ENCODE results near the gene PARVA. TPM values are rescaled to one million over a fixed set of nuclear protein-coding genes. Genes with fewer than 3 reads are reported as not detected.

PARVA gene
- total RNA-seq, 1 donor from 2014 or later: 15.1 TPM

DNA sequence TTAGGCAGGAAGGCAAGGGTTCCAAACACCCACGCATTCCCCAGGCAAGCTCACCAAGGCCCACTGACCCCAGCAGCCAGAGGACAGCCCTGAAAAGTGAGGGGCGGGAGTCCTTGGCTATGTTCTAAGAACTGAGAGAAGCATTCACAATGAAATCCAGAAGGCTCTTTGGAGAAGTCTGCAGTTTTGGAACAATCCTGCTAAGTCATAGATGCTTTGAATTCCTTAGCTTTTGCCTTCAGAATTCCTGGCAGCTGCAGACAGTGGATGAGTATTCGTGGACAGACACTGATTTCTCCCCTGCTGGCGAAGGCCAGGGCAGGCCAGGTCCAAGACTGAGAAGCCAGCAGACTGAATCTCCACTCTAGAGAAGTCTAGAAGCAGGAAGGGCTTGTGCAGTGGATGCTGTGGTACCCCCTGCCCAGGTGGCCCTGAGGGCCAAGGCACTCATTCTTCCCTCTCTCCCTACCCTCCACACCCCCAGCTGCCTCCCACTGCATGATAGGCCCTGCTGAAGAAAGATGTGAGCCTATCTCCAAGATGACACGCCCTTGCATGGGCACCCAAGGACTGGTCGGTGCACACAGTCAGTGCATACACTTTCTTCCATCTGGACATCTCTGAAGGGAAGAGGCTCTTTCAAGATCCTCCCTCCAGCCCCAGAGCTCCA lies 163.7 kb downstream of the PARVA start:
- H3K9ac ChIP-seq (ENCODE audit: low read depth in 1 of 3, low read length in 3 of 3): no peak overlapping the region
- no peaks in the 10 kb centered on the region for H3K9me3 ChIP-seq (ENCODE audit: control insufficient read depth in 3 of 3, low read length in 3 of 3)
- no peak overlapping the region for H3K4me3 ChIP-seq (ENCODE audit: low read length in 3 of 3)
- no peak overlapping the region for H3K27ac ChIP-seq (ENCODE audit: low read depth, low read length)
- no peaks in the 10 kb centered on the region for H3K36me3 ChIP-seq (ENCODE audit: control insufficient read depth in 3 of 3, insufficient read depth in 3 of 3, low read length in 3 of 3)
- peaks cover 4 to 19% (median 17%) of the 10 kb centered on the region in 3 donors for H3K4me1 ChIP-seq (ENCODE audit: control insufficient read depth in 3 of 3, insufficient read depth in 3 of 3, low read length in 3 of 3)
- no peaks in the 10 kb centered on the region for H3K27me3 ChIP-seq (ENCODE audit: control insufficient read depth in 3 of 3, insufficient read depth in 3 of 3, low read length in 3 of 3)

DNA sequence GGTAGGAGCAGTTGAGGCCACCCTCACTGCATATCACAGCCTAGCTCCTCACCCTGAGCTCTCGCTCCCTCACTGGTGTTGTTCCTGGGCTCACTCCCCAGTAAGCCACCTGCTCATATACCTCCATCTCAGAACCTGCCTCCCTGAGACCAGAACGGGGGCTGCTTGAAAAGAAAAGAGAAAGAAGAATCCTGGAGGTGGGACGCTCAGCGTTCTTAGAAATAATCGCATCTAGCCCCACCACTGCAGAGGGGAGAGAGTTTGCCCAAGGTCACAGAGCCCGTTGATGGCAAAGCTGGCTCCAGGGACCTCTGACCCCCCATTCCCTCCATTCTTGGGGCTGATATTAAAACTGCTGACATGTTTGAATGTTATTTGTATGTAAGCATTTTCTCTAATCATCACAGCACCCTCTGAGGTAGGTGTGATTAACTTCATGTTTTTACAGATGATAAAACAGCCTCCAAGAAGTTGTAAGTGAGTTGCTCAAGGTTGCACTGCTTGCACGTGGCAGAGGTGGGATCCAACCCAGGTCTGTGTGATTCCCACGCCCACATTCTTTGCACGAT lies 164.3 kb downstream of the PARVA start:
- H3K4me1 ChIP-seq (ENCODE audit: control insufficient read depth in 3 of 3, insufficient read depth in 3 of 3, low read length in 3 of 3): peaks cover 4 to 19% (median 17%) of the 10 kb centered on the region in 3 donors
- H3K9me3 ChIP-seq (ENCODE audit: control insufficient read depth in 3 of 3, low read length in 3 of 3): no peaks in the 10 kb centered on the region
- no peak overlapping the region for H3K27ac ChIP-seq (ENCODE audit: low read depth, low read length)
- no peaks in the 10 kb centered on the region for H3K36me3 ChIP-seq (ENCODE audit: control insufficient read depth in 3 of 3, insufficient read depth in 3 of 3, low read length in 3 of 3)
- H3K27me3 ChIP-seq (ENCODE audit: control insufficient read depth in 3 of 3, insufficient read depth in 3 of 3, low read length in 3 of 3): no peaks in the 10 kb centered on the region
- no peak overlapping the region for H3K9ac ChIP-seq (ENCODE audit: low read depth in 1 of 3, low read length in 3 of 3)
- no peak overlapping the region for H3K4me3 ChIP-seq (ENCODE audit: low read length in 3 of 3)

DNA sequence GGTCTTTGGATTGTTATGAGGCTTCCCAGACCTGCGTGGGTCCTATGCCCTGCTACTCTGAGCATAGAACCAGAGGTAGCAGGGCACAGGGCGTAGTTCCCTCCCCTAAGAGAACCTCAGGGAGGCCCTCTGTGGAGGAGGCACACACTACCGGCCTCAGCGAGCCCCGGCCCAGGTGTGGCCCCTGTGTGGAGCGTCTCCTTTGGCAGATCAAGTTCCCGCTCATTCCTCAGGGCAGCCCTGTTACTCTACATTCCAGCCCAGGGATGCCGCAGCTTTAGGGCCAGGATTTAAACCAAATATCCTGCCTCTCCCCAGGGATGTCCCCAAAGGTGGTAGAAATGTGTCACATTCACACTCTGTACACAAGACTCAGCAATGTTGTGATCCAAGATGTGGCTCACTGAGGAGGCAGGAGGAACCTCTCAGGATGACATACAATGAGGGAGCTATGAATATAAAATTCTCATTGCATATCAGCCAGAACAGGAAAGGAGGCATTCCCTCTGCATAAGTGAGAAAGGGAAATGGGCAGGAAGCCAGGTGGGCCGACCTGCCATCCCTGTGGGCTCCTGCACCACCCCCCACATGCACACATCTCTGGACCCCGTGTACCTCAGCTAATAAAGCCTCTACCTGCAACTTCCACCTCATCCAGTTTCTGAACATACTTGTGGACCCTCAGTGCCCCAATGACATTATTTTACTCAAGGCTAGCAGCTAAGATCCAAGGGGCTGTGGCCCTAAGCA lies 165.0 kb downstream of the PARVA start:
- Histone ChIP-seq H3K4me3 (ENCODE audit: low read length in 3 of 3) (no peak overlapping the region), H3K27me3 (ENCODE audit: control insufficient read depth in 3 of 3, insufficient read depth in 3 of 3, low read length in 3 of 3) (no peaks in the 10 kb centered on the region), H3K9ac (ENCODE audit: low read depth in 1 of 3, low read length in 3 of 3) (no peak overlapping the region), H3K27ac (ENCODE audit: low read depth, low read length) (no peak overlapping the region), H3K36me3 (ENCODE audit: control insufficient read depth in 3 of 3, insufficient read depth in 3 of 3, low read length in 3 of 3) (no peaks in the 10 kb centered on the region), H3K9me3 (ENCODE audit: control insufficient read depth in 3 of 3, low read length in 3 of 3) (no peaks in the 10 kb centered on the region), H3K4me1 (ENCODE audit: control insufficient read depth in 3 of 3, insufficient read depth in 3 of 3, low read length in 3 of 3) (peaks cover 4 to 21% (median 16%) of the 10 kb centered on the region in 3 donors)

DNA sequence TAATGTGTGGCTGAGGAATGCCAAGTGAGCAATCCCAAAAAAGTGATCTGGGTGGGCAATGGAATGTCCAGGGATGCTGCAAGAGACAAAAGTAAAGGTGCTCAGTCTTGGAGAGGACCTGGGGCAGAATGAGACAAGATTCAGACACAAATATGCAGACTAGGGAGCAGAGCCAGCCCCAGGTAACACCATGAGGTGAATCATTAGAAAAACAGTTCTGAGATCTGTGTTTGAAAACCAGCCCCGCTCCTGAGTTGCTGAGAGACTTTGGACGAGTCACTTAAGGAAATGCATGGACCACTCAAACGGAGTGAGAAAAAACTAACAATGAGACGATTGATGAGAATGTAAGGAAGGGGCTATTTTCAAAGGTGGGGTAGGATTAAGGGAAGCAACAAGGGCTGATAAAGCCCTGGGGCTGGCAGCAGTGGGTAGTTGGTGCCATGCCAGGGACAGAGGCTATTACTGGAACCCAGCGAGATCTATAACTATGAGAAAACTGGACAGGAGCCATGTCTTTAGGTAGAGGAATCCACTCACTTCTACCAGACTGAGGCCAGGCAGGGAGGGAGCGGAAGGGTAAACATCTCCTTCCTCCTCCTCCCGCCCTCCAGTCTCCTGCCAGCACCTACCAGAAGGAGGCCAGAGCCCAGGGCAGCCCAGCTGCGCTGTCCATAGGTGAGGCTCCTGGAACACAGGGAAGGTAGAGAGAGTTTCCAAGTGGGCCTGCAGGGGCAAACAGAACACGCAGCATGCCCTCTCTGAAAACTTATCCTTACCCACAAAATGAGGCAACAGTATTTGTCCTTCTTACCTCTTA lies 166.4 kb downstream of the PARVA start:
- Histone ChIP-seq H3K4me1 (ENCODE audit: control insufficient read depth in 3 of 3, insufficient read depth in 3 of 3, low read length in 3 of 3) (peaks cover 8 to 16% (median 13%) of the 10 kb centered on the region in 3 donors), H3K27ac (ENCODE audit: low read depth, low read length) (no peak overlapping the region), H3K36me3 (ENCODE audit: control insufficient read depth in 3 of 3, insufficient read depth in 3 of 3, low read length in 3 of 3) (no peaks in the 10 kb centered on the region), H3K9me3 (ENCODE audit: control insufficient read depth in 3 of 3, low read length in 3 of 3) (no peaks in the 10 kb centered on the region), H3K27me3 (ENCODE audit: control insufficient read depth in 3 of 3, insufficient read depth in 3 of 3, low read length in 3 of 3) (no peaks in the 10 kb centered on the region), H3K9ac (ENCODE audit: low read depth in 1 of 3, low read length in 3 of 3) (no peak overlapping the region), H3K4me3 (ENCODE audit: low read length in 3 of 3) (no peak overlapping the region)

DNA sequence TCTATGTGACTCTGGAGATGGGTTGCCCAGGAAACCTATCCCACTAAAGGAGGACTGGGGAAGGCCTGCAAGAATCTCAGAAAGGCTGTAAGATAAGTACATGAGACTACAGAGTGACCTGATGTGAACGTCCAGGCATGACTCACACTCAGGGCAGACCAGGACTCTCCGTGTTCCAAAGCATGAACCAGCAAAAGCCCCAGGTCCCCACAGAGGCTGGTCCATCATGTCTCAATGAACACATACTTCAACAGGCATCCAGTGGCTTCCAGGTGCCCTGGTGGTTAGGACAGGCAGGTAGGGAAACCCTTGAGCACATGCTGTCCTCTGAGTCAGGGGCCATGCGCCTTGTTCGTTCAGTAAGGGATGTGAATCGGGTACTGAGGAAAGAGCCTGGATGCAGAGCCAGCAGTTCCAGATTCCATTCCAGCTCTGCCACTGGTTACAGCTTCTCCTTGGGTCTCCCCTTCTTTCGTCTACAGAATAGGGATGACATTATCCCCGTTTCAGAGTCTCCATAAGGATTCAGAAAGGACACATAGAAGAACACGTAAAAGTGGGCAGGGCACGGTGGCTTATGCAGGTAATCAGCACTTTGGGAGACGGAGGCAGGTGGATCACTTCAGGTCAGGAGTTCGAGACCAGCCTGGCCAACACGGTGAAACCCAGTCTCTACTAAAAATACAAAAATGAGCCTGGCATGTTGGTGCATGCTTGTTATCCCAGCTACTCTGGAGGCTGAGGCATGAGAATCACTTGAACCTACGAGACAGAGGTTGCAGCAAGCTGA lies 167.8 kb downstream of the PARVA start:
- Histone ChIP-seq H3K4me3 (ENCODE audit: low read length in 3 of 3) (no peak overlapping the region), H3K9ac (ENCODE audit: low read depth in 1 of 3, low read length in 3 of 3) (no peak overlapping the region), H3K9me3 (ENCODE audit: control insufficient read depth in 3 of 3, low read length in 3 of 3) (no peaks in the 10 kb centered on the region)

DNA sequence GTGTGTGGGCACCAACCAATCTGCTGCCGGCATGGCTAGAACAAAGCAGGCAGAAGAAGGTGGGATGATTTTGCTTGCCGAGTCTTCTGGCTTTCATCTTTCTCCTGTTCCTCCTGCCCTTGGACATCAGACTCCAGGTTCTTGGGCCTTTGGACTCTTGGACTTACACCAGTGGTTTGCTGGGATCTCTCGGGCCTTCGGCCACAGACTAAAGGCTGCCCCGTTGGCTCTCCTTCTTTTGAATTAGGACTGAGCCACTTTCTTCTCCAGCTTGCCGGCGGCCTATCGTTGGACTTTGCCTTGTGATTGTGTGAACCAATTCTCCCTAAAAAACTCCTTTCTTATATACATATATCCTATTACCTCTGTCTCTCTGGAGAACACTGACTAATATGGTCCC lies 168.8 kb downstream of the PARVA start:
- H3K4me3 ChIP-seq (ENCODE audit: low read length in 3 of 3): no peak overlapping the region
- H3K27me3 ChIP-seq (ENCODE audit: control insufficient read depth in 3 of 3, insufficient read depth in 3 of 3, low read length in 3 of 3): no peaks in the 10 kb centered on the region
- no peak overlapping the region for H3K27ac ChIP-seq (ENCODE audit: low read depth, low read length)
- no peaks in the 10 kb centered on the region for H3K9me3 ChIP-seq (ENCODE audit: control insufficient read depth in 3 of 3, low read length in 3 of 3)
- no peaks in the 10 kb centered on the region for H3K36me3 ChIP-seq (ENCODE audit: control insufficient read depth in 3 of 3, insufficient read depth in 3 of 3, low read length in 3 of 3)
- H3K9ac ChIP-seq (ENCODE audit: low read depth in 1 of 3, low read length in 3 of 3): no peak overlapping the region
- peaks cover 4 to 7% (median 6%) of the 10 kb centered on the region in 3 donors for H3K4me1 ChIP-seq (ENCODE audit: control insufficient read depth in 3 of 3, insufficient read depth in 3 of 3, low read length in 3 of 3)

More for the DNA sequence above, 167.8 kb downstream of the PARVA start:
- Histone ChIP-seq H3K27ac (ENCODE audit: low read depth, low read length) (no peak overlapping the region), H3K27me3 (ENCODE audit: control insufficient read depth in 3 of 3, insufficient read depth in 3 of 3, low read length in 3 of 3) (no peaks in the 10 kb centered on the region), H3K36me3 (ENCODE audit: control insufficient read depth in 3 of 3, insufficient read depth in 3 of 3, low read length in 3 of 3) (no peaks in the 10 kb centered on the region), H3K4me1 (ENCODE audit: control insufficient read depth in 3 of 3, insufficient read depth in 3 of 3, low read length in 3 of 3) (peaks cover 7 to 8% (median 8%) of the 10 kb centered on the region in 3 donors)

DNA sequence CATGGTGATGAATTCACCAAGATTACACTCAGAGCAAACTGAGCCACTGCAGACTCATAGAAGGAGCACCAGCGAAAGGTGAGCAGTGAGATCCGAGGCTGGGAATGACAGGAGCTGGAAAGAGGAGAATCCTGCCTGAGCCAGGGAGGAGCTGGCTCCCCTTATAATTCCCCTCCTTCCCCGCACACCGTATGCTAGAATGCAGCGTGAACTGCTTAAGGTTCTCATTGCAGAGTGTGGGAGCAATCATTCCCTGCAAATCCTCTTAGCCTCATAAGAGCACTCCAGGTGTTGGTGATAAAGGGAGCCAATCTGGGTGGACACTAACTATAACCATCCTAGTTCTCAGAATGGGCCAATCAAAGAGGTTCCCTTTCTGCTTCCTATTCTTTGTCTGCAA lies 169.3 kb downstream of the PARVA start:
- no peak overlapping the region for H3K9ac ChIP-seq (ENCODE audit: low read depth in 1 of 3, low read length in 3 of 3)
- H3K36me3 ChIP-seq (ENCODE audit: control insufficient read depth in 3 of 3, insufficient read depth in 3 of 3, low read length in 3 of 3): no peaks in the 10 kb centered on the region
- no peak overlapping the region for H3K27ac ChIP-seq (ENCODE audit: low read depth, low read length)
- peaks cover 2 to 4% (median 3%) of the 10 kb centered on the region in 3 donors for H3K4me1 ChIP-seq (ENCODE audit: control insufficient read depth in 3 of 3, insufficient read depth in 3 of 3, low read length in 3 of 3)
- no peaks in the 10 kb centered on the region for H3K27me3 ChIP-seq (ENCODE audit: control insufficient read depth in 3 of 3, insufficient read depth in 3 of 3, low read length in 3 of 3)
- no peak overlapping the region for H3K4me3 ChIP-seq (ENCODE audit: low read length in 3 of 3)
- H3K9me3 ChIP-seq (ENCODE audit: control insufficient read depth in 3 of 3, low read length in 3 of 3): no peaks in the 10 kb centered on the region

DNA sequence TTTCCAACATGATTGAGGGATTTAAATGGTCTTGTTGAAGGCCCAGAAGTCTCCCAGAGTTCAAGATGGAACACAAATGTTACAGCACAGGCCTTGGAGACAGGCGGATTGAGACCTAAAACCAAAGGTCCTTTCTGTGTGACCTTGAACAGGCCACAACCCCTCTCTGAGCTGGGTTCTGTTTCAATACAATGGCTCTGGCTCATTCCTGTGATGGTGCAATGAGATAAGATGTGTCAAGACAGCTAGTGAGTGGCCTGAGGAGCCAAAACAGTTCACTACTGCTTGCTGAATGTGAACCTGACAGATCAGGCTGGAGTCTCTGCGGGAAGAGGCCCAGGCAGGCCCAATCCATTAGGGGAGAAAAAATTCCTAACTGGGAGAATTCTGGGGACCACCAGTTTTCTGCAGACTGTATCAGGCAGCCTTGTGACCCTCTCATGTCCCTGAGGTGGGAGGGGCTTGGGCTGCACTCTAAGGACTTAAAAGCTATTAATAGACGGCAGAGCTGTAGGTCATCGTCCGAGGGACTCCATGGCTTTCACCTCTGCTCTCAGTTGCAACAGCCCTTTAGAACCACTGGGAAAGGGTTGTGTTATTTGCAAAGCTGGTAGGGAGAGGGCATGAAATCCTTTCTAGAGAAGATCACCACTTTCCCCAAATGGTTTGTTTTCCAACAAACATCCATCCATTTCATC lies 170.7 kb downstream of the PARVA start:
- H3K27ac ChIP-seq (ENCODE audit: low read depth, low read length): no peak overlapping the region
- H3K9ac ChIP-seq (ENCODE audit: low read depth in 1 of 3, low read length in 3 of 3): no peak overlapping the region
- H3K4me3 ChIP-seq (ENCODE audit: low read length in 3 of 3): no peak overlapping the region
- H3K9me3 ChIP-seq (ENCODE audit: control insufficient read depth in 3 of 3, low read length in 3 of 3): no peaks in the 10 kb centered on the region
- no peaks in the 10 kb centered on the region for H3K36me3 ChIP-seq (ENCODE audit: control insufficient read depth in 3 of 3, insufficient read depth in 3 of 3, low read length in 3 of 3)
- no peaks in the 10 kb centered on the region for H3K27me3 ChIP-seq (ENCODE audit: control insufficient read depth in 3 of 3, insufficient read depth in 3 of 3, low read length in 3 of 3)
- peaks cover 2 to 4% (median 3%) of the 10 kb centered on the region in 3 donors for H3K4me1 ChIP-seq (ENCODE audit: control insufficient read depth in 3 of 3, insufficient read depth in 3 of 3, low read length in 3 of 3)

DNA sequence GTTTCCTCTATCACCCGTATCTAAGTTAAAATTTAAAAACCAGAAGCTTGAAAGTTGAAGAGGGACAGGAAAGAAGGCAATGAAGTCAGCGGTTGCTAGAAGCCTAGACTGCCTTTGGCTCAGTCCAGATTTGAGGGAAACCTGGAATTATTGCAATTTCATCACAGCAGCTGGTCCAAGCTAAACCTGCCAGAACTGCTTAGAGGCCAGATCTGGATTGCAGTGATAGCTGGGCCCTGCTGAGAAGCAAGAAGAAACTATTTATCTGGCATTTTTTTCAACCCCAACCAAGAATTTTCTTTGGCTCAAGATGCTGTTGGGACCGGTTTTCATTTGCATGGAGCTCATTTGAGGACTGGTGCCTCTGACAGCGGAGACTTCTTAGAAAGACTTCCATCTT lies 175.3 kb downstream of the PARVA start:
- Histone ChIP-seq H3K27ac (ENCODE audit: low read depth, low read length) (no peak overlapping the region), H3K9ac (ENCODE audit: low read depth in 1 of 3, low read length in 3 of 3) (no peak overlapping the region), H3K27me3 (ENCODE audit: control insufficient read depth in 3 of 3, insufficient read depth in 3 of 3, low read length in 3 of 3) (no peaks in the 10 kb centered on the region), H3K9me3 (ENCODE audit: control insufficient read depth in 3 of 3, low read length in 3 of 3) (peaks cover 0 to 2% (median 2%) of the 10 kb centered on the region in 3 donors), H3K4me3 (ENCODE audit: low read length in 3 of 3) (no peak overlapping the region), H3K36me3 (ENCODE audit: control insufficient read depth in 3 of 3, insufficient read depth in 3 of 3, low read length in 3 of 3) (no peaks in the 10 kb centered on the region), H3K4me1 (ENCODE audit: control insufficient read depth in 3 of 3, insufficient read depth in 3 of 3, low read length in 3 of 3) (peaks cover 5 to 9% (median 7%) of the 10 kb centered on the region in 3 donors)

Data from skeletal muscle tissue (tissue), 4 donors.